ENCODE measurements around the gene WWOX. TPM values are rescaled to one million over a fixed set of nuclear protein-coding genes. Genes with fewer than 3 reads are reported as not detected.

WWOX gene
- total RNA-seq, 2 donors from 2014 or later, result 30.0 to 35.4 TPM

- Histone ChIP-seq H3K4me3 (ENCODE audit: low read length) (no peak overlapping the region), H3K4me1 (ENCODE audit: control insufficient read depth, insufficient read depth, low read length) (peaks cover 4% of the 10 kb centered on the region), H3K9me3 (ENCODE audit: control insufficient read depth, low read length) (no peaks in the 10 kb centered on the region), H3K36me3 (ENCODE audit: control insufficient read depth, insufficient read depth, low read length) (no peaks in the 10 kb centered on the region), H3K9ac (ENCODE audit: extremely low read depth, low read length, poor library complexity, severe bottlenecking) (no peak overlapping the region), H3K27me3 (ENCODE audit: control insufficient read depth, insufficient read depth, low read length, poor library complexity, severe bottlenecking) (no peaks in the 10 kb centered on the region), H3K27ac (ENCODE audit: low read depth, low read length) (no peak overlapping the region)
- Mint-ChIP-seq H3K4me1 (peaks cover 12% of the 10 kb centered on the region), H3K27ac (no peak overlapping the region), H3K4me3 (no peak overlapping the region), H3K9me3 (no peaks in the 10 kb centered on the region), H3K36me3 (ENCODE audit: low read depth) (no peaks in the 10 kb centered on the region), H3K27me3 (ENCODE audit: insufficient read depth) (no peaks in the 10 kb centered on the region)
- DNase-seq, result no peak
- no peak for TF ChIP-seq CTCF (conservative IDR thresholded peaks at IDR 0.05)
- 96 to 98% methylated on average over 8 to 12 of the region's 12 CpGs for WGBS, 2 experiments (ENCODE audit: insufficient coverage in 1 of 2, insufficient read length in 1 of 2)
Measured at GRCh38 chr16:79004309-79004708, 904.9 kb downstream of the WWOX start.

DNA sequence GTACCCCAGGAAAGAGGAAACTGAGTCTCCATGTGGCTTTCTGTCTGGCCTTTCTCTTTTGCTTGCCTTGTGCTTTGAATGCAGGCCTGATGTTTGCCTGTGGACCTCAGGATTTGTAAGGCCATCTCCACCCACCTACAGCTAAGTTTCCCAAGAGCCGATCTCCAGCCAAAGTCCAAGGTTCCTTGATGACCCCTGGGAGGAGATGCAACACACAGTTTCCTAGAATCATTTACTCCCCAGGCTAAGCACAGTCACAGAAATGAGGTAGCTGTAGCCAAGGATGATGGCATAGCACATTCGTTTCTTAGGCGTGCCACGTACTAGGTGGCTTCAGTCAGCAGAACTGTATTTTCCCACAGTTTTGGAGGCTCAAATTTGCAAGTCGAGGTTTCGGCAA lies 905.6 kb downstream of the WWOX start:
- DNase-seq, result no peak
- no peak for TF ChIP-seq CTCF (conservative IDR thresholded peaks at IDR 0.05)
- Mint-ChIP-seq H3K27me3 (ENCODE audit: insufficient read depth) (no peaks in the 10 kb centered on the region), H3K4me1 (peaks cover 12% of the 10 kb centered on the region), H3K4me3 (no peak overlapping the region), H3K36me3 (ENCODE audit: low read depth) (no peaks in the 10 kb centered on the region), H3K9me3 (no peaks in the 10 kb centered on the region), H3K27ac (no peak overlapping the region)
- no peaks in the 10 kb centered on the region for H3K27me3 ChIP-seq (ENCODE audit: control insufficient read depth, insufficient read depth, low read length, poor library complexity, severe bottlenecking)
- no peak overlapping the region for H3K4me3 ChIP-seq (ENCODE audit: low read length)
- H3K4me1 ChIP-seq (ENCODE audit: control insufficient read depth, insufficient read depth, low read length), result peaks cover 4% of the 10 kb centered on the region
- H3K36me3 ChIP-seq (ENCODE audit: control insufficient read depth, insufficient read depth, low read length), result no peaks in the 10 kb centered on the region
- no peaks in the 10 kb centered on the region for H3K9me3 ChIP-seq (ENCODE audit: control insufficient read depth, low read length)
- 97 to 98% methylated on average over 6 of the region's 6 CpGs for WGBS, 2 experiments (ENCODE audit: insufficient coverage in 1 of 2, insufficient read length in 1 of 2)
- no peak overlapping the region for H3K9ac ChIP-seq (ENCODE audit: extremely low read depth, low read length, poor library complexity, severe bottlenecking)
- no peak overlapping the region for H3K27ac ChIP-seq (ENCODE audit: low read depth, low read length)

DNA sequence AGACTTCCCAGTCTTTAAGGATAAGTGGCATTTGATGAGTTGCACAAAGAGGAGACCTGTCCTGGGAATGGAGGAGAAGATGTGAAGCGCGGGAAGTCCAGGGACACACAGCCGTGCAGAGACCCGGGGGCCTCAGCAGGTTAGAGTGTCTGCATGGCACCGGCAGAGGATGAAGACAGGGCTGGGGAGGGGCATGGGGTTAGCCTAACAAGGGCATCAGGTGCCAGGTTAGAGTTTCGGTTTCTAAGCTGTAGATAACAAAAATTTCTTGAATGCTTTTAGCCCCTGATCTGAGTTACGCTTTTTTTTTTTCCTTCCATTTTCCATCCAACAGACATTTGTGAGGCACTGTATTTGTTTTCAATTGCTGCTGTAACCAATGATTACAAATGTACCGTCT lies 906.8 kb downstream of the WWOX start:
- peaks cover 6% of the 10 kb centered on the region for H3K4me1 Mint-ChIP-seq
- H3K27ac Mint-ChIP-seq, result no peak overlapping the region
- Histone ChIP-seq H3K4me3 (ENCODE audit: low read length) (no peak overlapping the region), H3K9ac (ENCODE audit: extremely low read depth, low read length, poor library complexity, severe bottlenecking) (no peak overlapping the region), H3K9me3 (ENCODE audit: control insufficient read depth, low read length) (no peaks in the 10 kb centered on the region), H3K27ac (ENCODE audit: low read depth, low read length) (no peak overlapping the region), H3K4me1 (ENCODE audit: control insufficient read depth, insufficient read depth, low read length) (peaks cover 2% of the 10 kb centered on the region), H3K36me3 (ENCODE audit: control insufficient read depth, insufficient read depth, low read length) (no peaks in the 10 kb centered on the region), H3K27me3 (ENCODE audit: control insufficient read depth, insufficient read depth, low read length, poor library complexity, severe bottlenecking) (no peaks in the 10 kb centered on the region)
- no peak for TF ChIP-seq CTCF (conservative IDR thresholded peaks at IDR 0.05)
- no peaks in the 10 kb centered on the region for H3K36me3 Mint-ChIP-seq (ENCODE audit: low read depth)
- DNase-seq, result no peak
- H3K4me3 Mint-ChIP-seq, result no peak overlapping the region
- no peaks in the 10 kb centered on the region for H3K9me3 Mint-ChIP-seq
- 95 to 97% methylated on average over 4 to 8 of the region's 8 CpGs for WGBS, 2 experiments (ENCODE audit: insufficient coverage in 1 of 2, insufficient read length in 1 of 2)
- no peaks in the 10 kb centered on the region for H3K27me3 Mint-ChIP-seq (ENCODE audit: insufficient read depth)

Data from endodermal cell (in vitro differentiated cells).